Measurements from ENCODE around the gene HIVEP1. TPM values are rescaled to one million over a fixed set of nuclear protein-coding genes. Genes with fewer than 3 reads are reported as not detected.

Gene HIVEP1
- total and polyA plus RNA-seq, 4 donors = 2.7 to 27.2 (median 6.2) TPM

GRCh38 chr6:12173181-12173580 is 161.1 kb downstream of the HIVEP1 start:
- H3K4me1 ChIP-seq (ENCODE audit: control insufficient read depth in 4 of 4, insufficient read depth in 4 of 4, low read length in 3 of 4) = no peaks in the 10 kb centered on the region
- H3K9ac ChIP-seq (ENCODE audit: low read depth in 1 of 2, low read length in 2 of 2) = no peak overlapping the region
- no peaks in the 10 kb centered on the region for H3K27me3 ChIP-seq (ENCODE audit: control insufficient read depth in 4 of 4, insufficient read depth in 4 of 4, low read length in 3 of 4)
- TF ChIP-seq GABPA (IDR thresholded peaks at IDR 0.05 in 1 of 2, conservative IDR thresholded peaks at IDR 0.05 in 1 of 2) = no peak
- no peak for TF ChIP-seq EGR1 (IDR thresholded peaks at IDR 0.05; ENCODE audit: low read depth in 2 of 2)
- no peak for TF ChIP-seq HNF4A (conservative IDR thresholded peaks at IDR 0.05)
- TF ChIP-seq NR2F2 (IDR thresholded peaks at IDR 0.05) = no peak
- no peak for TF ChIP-seq RAD21 (IDR thresholded peaks at IDR 0.05)
- TF ChIP-seq, protein P1, sequence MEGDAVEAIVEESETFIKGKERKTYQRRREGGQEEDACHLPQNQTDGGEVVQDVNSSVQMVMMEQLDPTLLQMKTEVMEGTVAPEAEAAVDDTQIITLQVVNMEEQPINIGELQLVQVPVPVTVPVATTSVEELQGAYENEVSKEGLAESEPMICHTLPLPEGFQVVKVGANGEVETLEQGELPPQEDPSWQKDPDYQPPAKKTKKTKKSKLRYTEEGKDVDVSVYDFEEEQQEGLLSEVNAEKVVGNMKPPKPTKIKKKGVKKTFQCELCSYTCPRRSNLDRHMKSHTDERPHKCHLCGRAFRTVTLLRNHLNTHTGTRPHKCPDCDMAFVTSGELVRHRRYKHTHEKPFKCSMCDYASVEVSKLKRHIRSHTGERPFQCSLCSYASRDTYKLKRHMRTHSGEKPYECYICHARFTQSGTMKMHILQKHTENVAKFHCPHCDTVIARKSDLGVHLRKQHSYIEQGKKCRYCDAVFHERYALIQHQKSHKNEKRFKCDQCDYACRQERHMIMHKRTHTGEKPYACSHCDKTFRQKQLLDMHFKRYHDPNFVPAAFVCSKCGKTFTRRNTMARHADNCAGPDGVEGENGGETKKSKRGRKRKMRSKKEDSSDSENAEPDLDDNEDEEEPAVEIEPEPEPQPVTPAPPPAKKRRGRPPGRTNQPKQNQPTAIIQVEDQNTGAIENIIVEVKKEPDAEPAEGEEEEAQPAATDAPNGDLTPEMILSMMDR (IDR thresholded peaks at IDR 0.05; ENCODE audit: low read depth, low read length, missing input control) = no peak
- no peak for TF ChIP-seq TAF1 (conservative IDR thresholded peaks at IDR 0.05)
- no peak for TF ChIP-seq RXRA (IDR thresholded peaks at IDR 0.05)
- no peak for TF ChIP-seq YY1 (IDR thresholded peaks at IDR 0.05)
- TF ChIP-seq, protein P2, sequence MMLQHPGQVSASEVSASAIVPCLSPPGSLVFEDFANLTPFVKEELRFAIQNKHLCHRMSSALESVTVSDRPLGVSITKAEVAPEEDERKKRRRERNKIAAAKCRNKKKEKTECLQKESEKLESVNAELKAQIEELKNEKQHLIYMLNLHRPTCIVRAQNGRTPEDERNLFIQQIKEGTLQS (IDR thresholded peaks at IDR 0.05) = no peak
- H3K27ac ChIP-seq (ENCODE audit: low read depth in 1 of 2, low read length in 2 of 2) = no peak overlapping the region
- no peaks in the 10 kb centered on the region for H3K36me3 ChIP-seq (ENCODE audit: control insufficient read depth in 4 of 4, insufficient read depth in 3 of 4, low read depth in 1 of 4, low read length in 3 of 4)
- H3K4me3 ChIP-seq (ENCODE audit: low read depth in 1 of 3, low read length in 3 of 3) = no peak overlapping the region
- DNase-seq (ENCODE audit: low spot score) = no peak
- 86% methylated on average over 5 of the region's 5 CpGs for WGBS
- H3K9me3 ChIP-seq (ENCODE audit: control insufficient read depth in 4 of 4, low read length in 3 of 4) = no peaks in the 10 kb centered on the region

GRCh38 chr6:12173661-12174060 is 161.5 kb downstream of the HIVEP1 start:
- Histone ChIP-seq H3K4me3 (ENCODE audit: low read depth in 1 of 3, low read length in 3 of 3) (no peak overlapping the region), H3K4me1 (ENCODE audit: control insufficient read depth in 4 of 4, insufficient read depth in 4 of 4, low read length in 3 of 4) (no peaks in the 10 kb centered on the region), H3K36me3 (ENCODE audit: control insufficient read depth in 4 of 4, insufficient read depth in 3 of 4, low read depth in 1 of 4, low read length in 3 of 4) (no peaks in the 10 kb centered on the region), H3K9ac (ENCODE audit: low read depth in 1 of 2, low read length in 2 of 2) (no peak overlapping the region), H3K27ac (ENCODE audit: low read depth in 1 of 2, low read length in 2 of 2) (no peak overlapping the region), H3K27me3 (ENCODE audit: control insufficient read depth in 4 of 4, insufficient read depth in 4 of 4, low read length in 3 of 4) (no peaks in the 10 kb centered on the region), H3K9me3 (ENCODE audit: control insufficient read depth in 4 of 4, low read length in 3 of 4) (no peaks in the 10 kb centered on the region)
- TF ChIP-seq RAD21 (IDR thresholded peaks at IDR 0.05) (no peak), FOXA2 (IDR thresholded peaks at IDR 0.05) (no peak), HNF4G (IDR thresholded peaks at IDR 0.05) (no peak), EGR1 (IDR thresholded peaks at IDR 0.05; ENCODE audit: low read depth in 2 of 2) (no peak), NR2F2 (IDR thresholded peaks at IDR 0.05) (no peak)
- TF ChIP-seq, protein P2 (IDR thresholded peaks at IDR 0.05) = no peak
- no peak for DNase-seq (ENCODE audit: low spot score)
- 92% methylated on average over 2 of the region's 2 CpGs for WGBS

- Histone ChIP-seq H3K9me3 (ENCODE audit: control insufficient read depth in 4 of 4, low read length in 3 of 4) (no peaks in the 10 kb centered on the region), H3K36me3 (ENCODE audit: control insufficient read depth in 4 of 4, insufficient read depth in 3 of 4, low read depth in 1 of 4, low read length in 3 of 4) (no peaks in the 10 kb centered on the region)
- WGBS = 92% methylated on average over 2 of the region's 2 CpGs
Measured at GRCh38 chr6:12174878-12175277, 162.8 kb downstream of the HIVEP1 start.

More at GRCh38 chr6:12174878-12175277, 162.8 kb downstream of the HIVEP1 start:
- DNase-seq (ENCODE audit: low spot score) = no peak
- no peaks in the 10 kb centered on the region for H3K27me3 ChIP-seq (ENCODE audit: control insufficient read depth in 4 of 4, insufficient read depth in 4 of 4, low read length in 3 of 4)
- H3K4me3 ChIP-seq (ENCODE audit: low read depth in 1 of 3, low read length in 3 of 3) = no peak overlapping the region
- H3K27ac ChIP-seq (ENCODE audit: low read depth in 1 of 2, low read length in 2 of 2) = no peak overlapping the region
- no peaks in the 10 kb centered on the region for H3K4me1 ChIP-seq (ENCODE audit: control insufficient read depth in 4 of 4, insufficient read depth in 4 of 4, low read length in 3 of 4)
- TF ChIP-seq HNF4G (IDR thresholded peaks at IDR 0.05) = no peak
- no peak for TF ChIP-seq RXRA (IDR thresholded peaks at IDR 0.05)
- TF ChIP-seq, protein P3, sequence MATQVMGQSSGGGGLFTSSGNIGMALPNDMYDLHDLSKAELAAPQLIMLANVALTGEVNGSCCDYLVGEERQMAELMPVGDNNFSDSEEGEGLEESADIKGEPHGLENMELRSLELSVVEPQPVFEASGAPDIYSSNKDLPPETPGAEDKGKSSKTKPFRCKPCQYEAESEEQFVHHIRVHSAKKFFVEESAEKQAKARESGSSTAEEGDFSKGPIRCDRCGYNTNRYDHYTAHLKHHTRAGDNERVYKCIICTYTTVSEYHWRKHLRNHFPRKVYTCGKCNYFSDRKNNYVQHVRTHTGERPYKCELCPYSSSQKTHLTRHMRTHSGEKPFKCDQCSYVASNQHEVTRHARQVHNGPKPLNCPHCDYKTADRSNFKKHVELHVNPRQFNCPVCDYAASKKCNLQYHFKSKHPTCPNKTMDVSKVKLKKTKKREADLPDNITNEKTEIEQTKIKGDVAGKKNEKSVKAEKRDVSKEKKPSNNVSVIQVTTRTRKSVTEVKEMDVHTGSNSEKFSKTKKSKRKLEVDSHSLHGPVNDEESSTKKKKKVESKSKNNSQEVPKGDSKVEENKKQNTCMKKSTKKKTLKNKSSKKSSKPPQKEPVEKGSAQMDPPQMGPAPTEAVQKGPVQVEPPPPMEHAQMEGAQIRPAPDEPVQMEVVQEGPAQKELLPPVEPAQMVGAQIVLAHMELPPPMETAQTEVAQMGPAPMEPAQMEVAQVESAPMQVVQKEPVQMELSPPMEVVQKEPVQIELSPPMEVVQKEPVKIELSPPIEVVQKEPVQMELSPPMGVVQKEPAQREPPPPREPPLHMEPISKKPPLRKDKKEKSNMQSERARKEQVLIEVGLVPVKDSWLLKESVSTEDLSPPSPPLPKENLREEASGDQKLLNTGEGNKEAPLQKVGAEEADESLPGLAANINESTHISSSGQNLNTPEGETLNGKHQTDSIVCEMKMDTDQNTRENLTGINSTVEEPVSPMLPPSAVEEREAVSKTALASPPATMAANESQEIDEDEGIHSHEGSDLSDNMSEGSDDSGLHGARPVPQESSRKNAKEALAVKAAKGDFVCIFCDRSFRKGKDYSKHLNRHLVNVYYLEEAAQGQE (IDR thresholded peaks at IDR 0.05) = no peak
- TF ChIP-seq EGR1 (IDR thresholded peaks at IDR 0.05; ENCODE audit: low read depth in 2 of 2) = no peak
- TF ChIP-seq RAD21 (IDR thresholded peaks at IDR 0.05) = no peak
- no peak for TF ChIP-seq FOXA1 (IDR thresholded peaks at IDR 0.05)
- TF ChIP-seq, protein P1 (IDR thresholded peaks at IDR 0.05; ENCODE audit: low read depth, low read length, missing input control) = no peak
- TF ChIP-seq GABPA (IDR thresholded peaks at IDR 0.05 in 1 of 2, conservative IDR thresholded peaks at IDR 0.05 in 1 of 2) = no peak
- TF ChIP-seq, protein P2 (IDR thresholded peaks at IDR 0.05) = no peak
- no peak for TF ChIP-seq TAF1 (conservative IDR thresholded peaks at IDR 0.05)
- TF ChIP-seq JUND (IDR thresholded peaks at IDR 0.05) = no peak
- no peak for TF ChIP-seq YY1 (IDR thresholded peaks at IDR 0.05)
- H3K9ac ChIP-seq (ENCODE audit: low read depth in 1 of 2, low read length in 2 of 2) = no peak overlapping the region
